HepG2 (cell line): ENCODE data around the gene CSK. TPM values are rescaled to one million over a fixed set of nuclear protein-coding genes. Genes with fewer than 3 reads are reported as not detected.

ENCODE experiments used
- DMAP1 ChIP-seq: IDR thresholded peaks from 2 replicates; pipeline ENCODE4 v1.6.1; 2016
- FOXP1 ChIP-seq, 2 experiments: fragments of 450-650 bp in 1 of 2; IDR thresholded peaks; 2 replicates each; pipeline ENCODE4 v1.6.1; 2017 to 2018; ENCODE audit warnings: antibody characterized with exemption in 1 of 2
- PBX2 ChIP-seq: IDR thresholded peaks from 2 replicates; pipeline ENCODE4 v1.6.1; 2016; ENCODE audit warnings: control low read depth
- POGK ChIP-seq: sonication (generic); formaldehyde crosslinking; conservative IDR thresholded peaks from 2 replicates; pipeline ENCODE4 v1.8.0; 2022; ENCODE audit warnings: mild to moderate bottlenecking, moderate library complexity, missing genetic modification reagents
- ZNF142 ChIP-seq: sonication (generic); formaldehyde crosslinking; IDR thresholded peaks from 2 replicates; pipeline ENCODE4 v1.4.0; 2020; ENCODE audit warnings: missing genetic modification reagents
- ZNF33A ChIP-seq: sonication (generic); formaldehyde crosslinking; IDR thresholded peaks from 2 replicates; pipeline ENCODE4 v1.5.1; 2020; ENCODE audit warnings: missing genetic modification reagents, mild to moderate bottlenecking, moderate library complexity, borderline replicate concordance
- ZNF430 ChIP-seq: sonication (generic); formaldehyde crosslinking; IDR thresholded peaks from 2 replicates; pipeline ENCODE4 v1.9.0; 2021; ENCODE audit warnings: mild to moderate bottlenecking, missing genetic modification reagents
- ZNF598 ChIP-seq: sonication (generic); formaldehyde crosslinking; IDR thresholded peaks from 2 replicates; pipeline ENCODE4 v1.5.1; 2020; ENCODE audit warnings: mild to moderate bottlenecking, missing genetic modification reagents, borderline replicate concordance
- ZNF605 ChIP-seq: sonication (generic); formaldehyde crosslinking; IDR thresholded peaks from 2 replicates; pipeline ENCODE4 v1.8.0; 2022; ENCODE audit warnings: mild to moderate bottlenecking, missing genetic modification reagents
- ZNF644 ChIP-seq: IDR thresholded peaks from 2 replicates; pipeline ENCODE4 v1.6.1; 2016; ENCODE audit warnings: low read depth
- ZNF687 ChIP-seq: sonication (generic); formaldehyde crosslinking; IDR thresholded peaks from 2 replicates; pipeline ENCODE4 v1.5.1; 2020; ENCODE audit warnings: mild to moderate bottlenecking, missing genetic modification reagents, moderate library complexity
- ZNF710 ChIP-seq: sonication (generic); formaldehyde crosslinking; IDR thresholded peaks from 2 replicates; pipeline ENCODE4 v1.5.0; 2020; ENCODE audit warnings: mild to moderate bottlenecking, missing genetic modification reagents, borderline replicate concordance
- polyA plus RNA-seq, 8 experiments: library from polyadenylated mRNA; depleted of rRNA in 3 of 8; stranded (reverse) in 7 of 8; unstranded in 1 of 8; fragments of >200 nt; fragmentation: Illumina TruSeq in 4 of 8; extraction: Trizol in 4 of 8; gene quantifications; 2 replicates each; pipeline versions ENCODE4 v1.2.1 to v1.2.3, GENCODE V29; 2011 to 2016; ENCODE audit warnings: low read depth in 4 of 8, missing spikeins in 1 of 8, mixed read lengths in 1 of 8; ENCODE audit not compliant: insufficient read depth in 1 of 8
- total RNA-seq, 5 experiments: library from RNA; depleted of rRNA; stranded (reverse); fragments of >200 nt; fragmentation: Illumina TruSeq; extraction: Trizol; gene quantifications; 2 replicates each; pipeline ENCODE4 v1.2.3, GENCODE V29; 2016; ENCODE audit warnings: low read depth in 1 of 5

CSK gene
- total and polyA plus RNA-seq, 2 of the 13 experiments (the other 11 are each of a cell fraction or from before 2014, with no cell fraction given) = 12.5 to 21.3 TPM

GRCh38 chr15:74799856-74800558, 18.1 kb downstream of the CSK start (continued):
- TF ChIP-seq PBX2 (CRISPR knock-in tag) (no peak), ZNF598 (CRISPR knock-in tag) (no peak), ZNF605 (CRISPR knock-in tag) (0 out of 2 replicates have a peak, but pooled peaks have one; percentile 33), ZNF33A (CRISPR knock-in tag) (no peak), ZNF142 (no peak), DMAP1 (no peak), FOXP1 (IDR thresholded peaks at IDR 0.05) (no peak), FOXP1 (CRISPR knock-in tag; IDR thresholded peaks at IDR 0.05) (no peak), ZNF430 (CRISPR knock-in tag) (no peak), ZNF687 (CRISPR knock-in tag) (peak; percentile 62), ZNF644 (CRISPR knock-in tag) (no peak), POGK (peak; percentile 59; the same call in 1 of the 2 replicates), ZNF710 (CRISPR knock-in tag) (no peak; the same call in 1 of the 2 replicates)
